Stimulated activated CD8-positive, alpha-beta memory T cell treated with anti-CD3 and anti-CD28 coated beads, Interleukin-2, amount 100 ng/mL, for 48 hours (primary cell): ENCODE results near the gene MAP3K20.
"Not testable (repeated sequence)": the region's sequence is repeated elsewhere in the genome, so short reads cannot be mapped to it uniquely, and the experiment has no call there.

Source experiments
- DNase-seq, 2 donors: peaks; one replicate each; pipeline ENCODE4 v3.0.0-alpha.2; 2020; ENCODE audit warnings: low read depth in 2 of 2

MAP3K20 gene

DNA sequence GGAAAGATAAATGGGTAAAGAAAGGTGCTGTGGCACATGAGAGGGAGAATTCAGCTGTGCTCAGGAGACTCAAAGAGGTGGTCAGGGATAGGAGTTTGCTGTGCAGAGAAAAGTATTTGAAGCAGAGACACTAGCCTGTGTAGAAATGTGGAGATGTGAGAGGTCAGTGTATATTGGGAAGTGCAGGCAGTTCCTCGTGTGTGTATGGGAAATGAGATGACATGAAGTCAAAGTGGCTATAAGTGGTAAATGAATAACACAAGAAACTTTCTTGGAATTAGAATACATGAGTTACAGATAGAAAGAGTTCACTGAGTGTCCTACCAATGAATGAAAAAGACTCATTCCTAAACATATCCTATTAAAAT is 11.6 kb downstream of the MAP3K20 start:
- DNase-seq, result no peak

DNA sequence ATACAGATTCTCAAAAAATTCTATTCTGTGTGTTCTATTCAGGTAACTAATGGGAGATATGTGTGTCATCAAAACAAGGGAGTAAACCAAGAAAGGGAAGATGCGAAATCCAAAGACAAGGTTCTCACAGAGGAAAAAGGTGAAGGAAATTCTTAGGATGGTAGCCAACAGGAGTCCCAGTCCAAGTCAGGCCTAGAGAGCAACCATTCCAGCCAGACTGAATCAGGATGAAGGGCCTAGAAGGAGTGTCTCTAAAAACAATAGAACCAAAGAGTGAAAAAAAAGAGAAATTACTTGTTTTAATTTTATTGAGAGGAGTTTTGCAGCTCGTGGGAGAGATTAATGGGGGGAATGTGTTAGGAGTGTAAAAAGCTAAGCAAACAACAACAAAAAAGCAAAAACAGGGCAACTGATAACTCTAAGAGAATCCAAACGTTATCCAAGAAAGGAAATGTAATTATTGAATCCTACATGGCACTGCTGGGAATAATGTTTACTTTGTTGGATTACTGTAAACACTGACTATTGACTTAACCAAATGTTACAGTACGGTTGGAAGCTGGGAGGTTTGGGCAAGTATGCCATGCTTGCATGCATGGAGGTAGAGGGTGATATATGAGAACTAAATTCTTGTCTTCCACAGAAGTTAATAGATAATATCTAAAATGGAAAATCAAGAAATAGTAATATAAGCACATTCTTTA is 12.3 kb downstream of the MAP3K20 start:
- no peak for DNase-seq

DNA sequence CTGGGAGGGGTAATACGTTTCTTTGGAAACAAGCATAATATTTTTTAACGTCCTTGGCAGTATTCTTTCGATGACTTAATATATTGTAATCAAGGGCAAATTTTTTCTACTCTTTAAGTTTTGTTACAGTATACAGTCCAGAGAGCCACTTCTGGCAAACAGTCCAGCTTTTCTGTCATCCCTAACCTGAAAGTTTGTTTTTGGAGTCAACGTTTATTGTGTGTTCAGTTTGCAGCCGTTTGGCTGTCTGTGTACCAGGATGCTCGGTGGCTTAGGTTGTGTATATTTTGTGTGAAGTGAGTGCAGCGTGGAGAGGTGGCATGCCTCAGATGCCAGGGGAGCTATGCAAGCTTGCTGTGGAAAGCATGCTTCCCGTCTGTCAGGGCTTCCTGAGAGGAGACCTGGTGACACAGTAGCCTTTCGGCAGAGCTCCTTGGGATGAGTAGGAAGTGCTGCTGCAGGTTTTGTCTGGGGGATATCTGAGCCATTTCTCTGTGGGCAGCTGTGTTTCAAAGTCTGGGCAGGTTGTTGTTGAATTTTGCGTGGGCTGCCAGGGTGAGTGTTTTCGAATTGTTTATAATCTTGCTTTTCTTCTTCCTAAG is 14.7 kb downstream of the MAP3K20 start:
- no peak for DNase-seq

GRCh38 chr2:173090973-173091660 is 15.5 kb downstream of the MAP3K20 start:
- DNase-seq, result no peak

DNA sequence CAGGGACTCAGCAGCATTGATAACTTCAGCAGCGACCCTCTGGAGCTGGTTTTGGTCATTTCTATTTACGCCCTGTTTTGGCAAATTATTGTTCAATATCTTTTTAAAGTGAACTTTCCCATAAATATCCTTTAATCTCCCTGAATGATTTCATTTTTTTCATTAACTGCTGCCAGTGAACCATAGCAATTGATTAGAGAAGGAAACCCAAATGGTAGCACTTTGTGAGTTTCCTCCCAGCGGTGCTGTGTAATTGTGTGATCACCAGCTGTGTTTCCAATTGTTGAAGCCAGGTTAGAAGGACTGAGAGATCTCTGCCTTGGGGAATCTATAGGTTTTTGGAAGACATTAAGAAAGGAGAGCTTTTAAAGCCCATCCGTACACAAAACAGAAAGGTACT is 16.3 kb downstream of the MAP3K20 start:
- no peak for DNase-seq

DNA sequence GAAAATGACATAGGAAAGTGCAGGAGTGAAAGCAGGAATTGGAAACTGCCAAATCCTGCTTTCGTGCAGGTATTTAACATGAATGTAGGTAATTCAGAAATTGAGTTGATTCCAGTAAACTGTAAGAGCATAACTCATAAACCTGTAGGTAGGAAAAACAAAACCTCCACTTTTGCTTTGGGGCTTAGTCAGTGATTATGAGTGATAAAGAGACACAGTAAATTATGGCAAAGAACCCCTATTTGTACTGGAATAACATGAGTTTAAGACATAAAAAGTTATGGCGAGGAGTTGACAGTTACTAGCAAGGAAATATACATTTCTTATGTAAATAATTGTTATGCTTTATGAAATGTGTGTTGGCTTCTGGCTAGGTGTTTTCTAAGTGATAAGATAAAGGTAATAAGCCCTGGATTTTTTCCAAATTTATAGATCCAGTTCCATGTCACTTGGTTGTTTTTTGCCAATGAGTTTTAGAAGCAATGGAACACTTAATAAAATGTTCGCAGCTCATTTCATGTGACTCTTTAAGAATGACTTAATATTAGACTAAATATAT is 17.3 kb downstream of the MAP3K20 start:
- DNase-seq, result no peak

GRCh38 chr2:173093617-173094016 is 18.0 kb downstream of the MAP3K20 start:
- not testable (repeated sequence) for DNase-seq

DNA sequence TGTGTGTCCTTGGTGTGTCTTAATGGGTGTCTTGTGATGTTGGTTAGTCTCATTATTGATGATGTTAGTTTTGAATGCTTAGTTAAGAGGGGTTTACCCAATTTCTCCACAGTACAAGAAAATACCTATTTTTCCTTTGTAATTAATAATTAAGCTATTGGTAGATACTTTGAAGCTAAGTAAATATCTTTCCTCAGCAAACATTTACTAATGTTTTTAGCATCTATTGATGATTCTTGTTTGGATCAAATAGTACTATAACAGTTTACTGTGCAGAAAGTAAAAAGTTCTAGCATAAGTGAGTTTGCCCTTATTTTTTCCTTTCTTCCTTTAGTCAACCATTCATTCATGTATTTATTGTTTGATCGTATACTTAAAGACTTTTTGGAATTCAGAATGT is 19.1 kb downstream of the MAP3K20 start:
- no peak for DNase-seq

- no peak for DNase-seq
These were observed 19.7 kb downstream of the MAP3K20 start for GRCh38 chr2:173095356-173095755.

GRCh38 chr2:173099271-173099670 is 23.6 kb downstream of the MAP3K20 start:
- no peak for DNase-seq

GRCh38 chr2:173099804-173100203 is 24.2 kb downstream of the MAP3K20 start:
- DNase-seq, result no peak

GRCh38 chr2:173101687-173102086 is 26.0 kb downstream of the MAP3K20 start:
- DNase-seq, result no peak

DNA sequence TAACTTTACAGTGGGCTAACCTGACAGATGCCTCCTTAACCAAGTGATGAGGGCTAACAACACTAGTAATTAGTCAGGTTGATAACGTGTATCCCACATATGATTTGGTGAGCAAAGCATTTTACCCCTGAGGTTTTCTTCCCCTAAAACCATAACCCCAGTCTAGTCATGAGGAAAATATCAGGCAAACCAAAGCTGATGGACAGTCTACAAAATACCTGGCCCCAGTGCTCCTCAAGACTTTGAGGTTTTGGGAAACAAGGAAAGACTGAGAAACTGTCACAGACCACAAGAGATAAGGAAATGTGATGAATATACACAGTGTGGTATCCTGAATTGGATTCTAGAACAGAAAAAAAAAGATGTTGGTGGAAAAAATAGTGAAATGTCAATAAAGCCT is 28.5 kb downstream of the MAP3K20 start:
- no peak for DNase-seq

- DNase-seq, result no peak
These were observed 31.4 kb downstream of the MAP3K20 start for GRCh38 chr2:173106959-173107628.

DNA sequence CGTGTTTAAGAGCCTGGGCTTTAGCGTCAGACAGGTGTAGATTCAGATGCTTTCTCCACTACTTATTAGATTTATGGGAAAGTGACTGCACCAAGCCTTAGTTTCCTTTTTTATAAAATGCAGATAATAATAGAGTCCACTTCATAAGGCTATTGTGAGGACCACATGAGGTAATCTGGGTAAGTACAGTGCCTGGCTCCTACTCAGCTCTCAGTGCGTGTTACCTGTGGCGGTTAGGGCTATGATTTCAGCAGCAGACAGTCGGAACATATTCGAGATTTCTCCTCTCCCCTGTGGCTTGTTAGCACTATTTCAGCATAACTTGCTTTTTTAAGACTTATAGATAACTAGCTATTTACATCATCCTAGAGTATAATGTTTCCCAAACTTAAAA is 32.0 kb downstream of the MAP3K20 start:
- no peak for DNase-seq

DNA sequence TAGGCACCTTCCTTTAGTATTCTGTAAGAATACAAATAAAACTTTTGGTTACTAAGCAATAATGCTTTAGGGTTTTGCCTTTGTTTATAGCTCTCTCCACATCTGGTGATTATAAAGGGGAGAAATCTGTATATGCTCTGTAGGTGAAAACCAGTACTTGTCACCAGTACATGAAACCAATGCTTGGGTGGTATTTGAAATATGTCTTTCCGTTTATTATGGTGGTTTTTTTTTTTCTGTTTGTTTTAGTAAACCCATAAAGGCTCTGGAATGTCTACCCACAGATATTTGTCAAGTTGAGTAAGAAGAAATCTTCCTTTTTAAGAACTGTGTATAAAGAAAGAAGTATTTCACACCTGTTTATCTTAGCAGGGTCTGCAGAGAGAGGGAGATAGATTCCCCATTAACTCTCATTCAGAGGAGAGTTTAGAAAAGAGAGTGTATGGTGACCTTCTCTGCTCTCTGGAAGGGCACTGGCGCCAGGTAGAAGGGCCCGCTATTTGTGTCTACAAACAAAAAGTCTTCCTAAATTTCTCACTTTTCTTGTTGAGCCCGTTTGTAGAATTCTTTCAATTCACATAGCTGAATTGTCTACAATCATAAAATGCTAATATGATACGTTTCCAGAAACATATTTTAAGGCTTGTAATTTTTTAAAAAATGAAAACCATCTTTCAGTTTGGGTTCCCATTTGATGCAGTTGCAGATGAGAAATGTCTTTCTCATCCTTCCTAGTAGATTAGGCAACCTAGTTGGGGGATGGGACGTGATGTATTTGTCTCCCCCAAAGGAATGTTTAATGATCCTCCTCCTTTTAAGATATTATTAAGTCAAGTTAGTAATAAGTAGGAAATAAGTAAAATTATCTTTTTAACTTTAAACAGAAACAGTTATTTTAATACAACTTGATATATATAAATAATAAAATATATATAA is 33.9 kb downstream of the MAP3K20 start:
- no peak for DNase-seq

DNA sequence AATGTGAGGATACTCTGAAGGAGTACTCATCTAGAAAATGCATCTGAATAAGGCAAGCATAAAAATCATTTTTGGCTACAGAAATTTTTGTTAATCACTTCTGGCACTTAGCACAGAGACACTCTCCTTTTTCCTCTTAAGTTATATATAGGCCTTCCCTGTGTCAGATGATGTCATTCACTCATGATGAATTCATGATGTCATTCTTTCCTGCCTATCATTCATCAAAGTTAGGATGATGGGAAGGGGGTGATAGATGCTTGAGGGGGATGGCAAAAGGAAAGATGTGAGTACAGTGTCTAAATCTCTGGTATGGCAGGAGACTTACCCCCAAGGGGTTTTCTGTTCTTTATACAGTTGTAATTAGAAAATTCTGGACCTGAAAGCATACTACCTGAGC is 42.0 kb downstream of the MAP3K20 start:
- no peak for DNase-seq

GRCh38 chr2:173118395-173118794 is 42.7 kb downstream of the MAP3K20 start:
- no peak for DNase-seq

GRCh38 chr2:173119069-173119807 is 43.6 kb downstream of the MAP3K20 start:
- DNase-seq, result no peak

DNA sequence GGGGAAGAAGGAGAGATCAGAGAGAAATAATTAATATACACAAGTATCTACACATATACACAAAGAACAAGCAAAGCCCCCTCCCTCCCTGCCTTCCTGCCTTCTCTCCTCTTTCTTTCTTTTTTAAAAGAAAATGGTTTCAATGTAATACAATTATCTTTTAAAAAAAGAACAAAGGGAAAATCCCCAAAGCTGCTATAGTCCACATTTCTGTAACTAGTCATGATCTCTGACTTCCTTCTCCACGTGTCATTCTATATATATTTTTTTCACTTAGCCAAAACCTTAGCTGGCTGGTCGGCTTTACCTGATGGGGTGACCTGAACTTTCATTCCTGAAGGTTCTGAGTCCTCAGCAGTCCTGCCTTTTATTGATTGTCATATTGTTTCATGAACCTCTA is 44.3 kb downstream of the MAP3K20 start:
- no peak for DNase-seq

DNA sequence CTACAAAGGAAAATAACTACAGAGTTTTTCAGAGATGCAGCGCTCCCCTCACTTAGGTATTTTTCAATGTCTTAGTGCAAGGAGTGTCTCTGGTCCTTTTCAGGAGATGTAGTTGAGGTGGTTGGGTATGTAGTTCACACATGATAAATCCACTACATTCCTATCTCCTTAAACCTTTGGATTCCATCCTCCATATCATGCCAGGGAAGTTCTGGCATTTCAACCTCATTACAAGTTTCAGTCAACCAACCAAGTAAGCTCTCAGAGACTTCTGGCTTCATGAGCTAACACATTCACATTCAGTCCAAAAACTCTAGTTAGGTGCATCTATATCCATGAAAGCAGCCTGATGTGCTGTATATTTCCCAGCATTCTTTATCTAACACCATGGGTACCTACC is 47.3 kb downstream of the MAP3K20 start:
- DNase-seq, result no peak
